Measurements from ENCODE around the gene HOXD9. TPM values are rescaled to one million over a fixed set of nuclear protein-coding genes. Genes with fewer than 3 reads are reported as not detected.

The HOXD9 gene
- total RNA-seq, 1 experiment from 2014 or later = not detected

DNA sequence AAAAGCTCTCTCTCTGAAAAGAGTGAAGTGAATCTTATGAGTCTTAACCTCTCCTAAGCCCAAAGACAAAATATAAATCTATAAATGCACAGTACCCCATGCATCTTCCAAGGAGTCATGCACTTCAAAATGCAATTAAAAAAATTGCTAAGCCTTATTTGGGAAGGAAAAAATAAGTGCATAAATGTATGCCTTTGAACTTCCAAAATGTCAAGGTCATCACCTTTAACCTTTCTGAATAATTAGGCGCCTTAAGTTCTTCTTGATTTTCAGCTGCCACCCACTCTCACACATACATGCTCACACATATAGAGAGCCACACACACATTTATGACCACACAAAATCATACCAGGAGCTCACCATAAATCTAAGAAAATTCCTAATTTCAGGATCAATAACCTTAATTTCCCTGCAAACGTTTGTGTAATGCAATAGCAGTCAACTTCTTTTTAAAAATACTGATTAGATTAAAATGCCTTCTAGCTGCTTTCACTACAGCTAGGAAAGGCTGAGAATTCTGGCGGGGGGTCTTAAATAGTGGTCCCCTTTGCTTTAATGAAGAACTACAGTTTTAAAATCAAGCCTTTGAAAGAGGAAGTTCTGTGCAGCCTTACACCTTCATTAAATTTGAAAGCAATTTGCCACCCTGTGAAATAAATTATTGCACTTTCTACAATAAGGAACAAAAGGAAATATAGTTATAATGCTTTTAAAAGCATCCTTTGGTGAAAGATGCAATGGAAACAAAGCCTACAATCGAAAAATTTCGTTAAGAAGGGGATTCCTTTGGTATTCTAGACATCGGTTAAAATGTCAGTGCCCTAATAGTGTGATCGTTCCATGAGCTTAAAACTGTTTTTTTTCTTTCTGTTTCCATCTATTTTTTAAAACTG is 11.9 kb upstream of the HOXD9 start:
- Histone ChIP-seq H3K4me2 (ENCODE audit: insufficient read depth, insufficient read length, low read length) (no peak overlapping the region), H3K23me2 (ENCODE audit: insufficient read length, low read depth, low read length, poor library complexity, severe bottlenecking) (no peaks in the 10 kb centered on the region), H3K18ac (ENCODE audit: insufficient read length, low read depth, low read length) (no peak overlapping the region), H3K27ac (ENCODE audit: insufficient read length, low read depth, low read length) (no peak overlapping the region), H4K20me1 (ENCODE audit: control insufficient read depth, insufficient read depth, insufficient read length) (no peaks in the 10 kb centered on the region), H3K14ac (ENCODE audit: insufficient read depth, low read length) (no peak overlapping the region), H3K56ac (ENCODE audit: insufficient read length, low read depth, low read length) (no peak overlapping the region), H3K79me1 (ENCODE audit: insufficient read depth, low read depth, low read length, poor library complexity, severe bottlenecking) (no peaks in the 10 kb centered on the region), H3K9me3 (ENCODE audit: control insufficient read depth, low read depth, low read length) (no peaks in the 10 kb centered on the region), H2BK20ac (ENCODE audit: low read depth, low read length, poor library complexity, severe bottlenecking) (no peak overlapping the region), H4K8ac (replicated peaks; ENCODE audit: insufficient read length, low read depth, low read length) (no peak overlapping the region), H3K4ac (ENCODE audit: low read depth, low read length) (no peak overlapping the region), H2AFZ (ENCODE audit: low read length) (no peak overlapping the region), H4K5ac (ENCODE audit: insufficient read length, low read depth, low read length) (no peak overlapping the region), H2BK120ac (ENCODE audit: low read depth, low read length, poor library complexity, severe bottlenecking) (no peak overlapping the region), H3K9ac (ENCODE audit: extremely low read depth, insufficient read length, low read length) (no peak overlapping the region), H2BK5ac (ENCODE audit: insufficient read length, low read length) (no peak overlapping the region), H4K91ac (ENCODE audit: insufficient read length, low read depth, low read length) (no peak overlapping the region), H3T11ph (ENCODE audit: low read length) (no peak overlapping the region), H3K23ac (ENCODE audit: insufficient read length, low read depth, low read length) (no peak overlapping the region), H2BK15ac (ENCODE audit: low read depth, low read length) (no peak overlapping the region), H2AK5ac (ENCODE audit: insufficient read length, low read length) (no peak overlapping the region), H3K79me2 (ENCODE audit: insufficient read depth, low read length) (no peaks in the 10 kb centered on the region), H3K27me3 (ENCODE audit: insufficient read depth, low read length) (peaks cover 92% of the 10 kb centered on the region), H3K4me1 (ENCODE audit: insufficient read depth, low read length) (no peaks in the 10 kb centered on the region), H2BK12ac (ENCODE audit: insufficient read length, low read depth, low read length) (no peak overlapping the region)
- no CpG with 5 or more reads among the region's 7 CpGs for WGBS (ENCODE audit: extremely low coverage, insufficient read length, low lambda C conversion rate)
- peaks cover 9 to 28% of the 10 kb centered on the region in 2 experiments for H3K4me1 Mint-ChIP-seq
- H3K36me3 Mint-ChIP-seq (ENCODE audit: insufficient read depth in 1 of 3, low read depth in 3 of 3) = no peaks in the 10 kb centered on the region; a peak in 1 of 7 replicates
- H3K9me3 Mint-ChIP-seq = peaks cover 0 to 15% of the 10 kb centered on the region in 2 experiments
- H3K27me3 Mint-ChIP-seq (ENCODE audit: low read depth) = peaks cover 96% of the 10 kb centered on the region
- no peak overlapping the region for H3K27ac Mint-ChIP-seq
- DNase-seq = no peak
- no peak overlapping the region for H3K4me3 Mint-ChIP-seq
- TF ChIP-seq, protein P1, sequence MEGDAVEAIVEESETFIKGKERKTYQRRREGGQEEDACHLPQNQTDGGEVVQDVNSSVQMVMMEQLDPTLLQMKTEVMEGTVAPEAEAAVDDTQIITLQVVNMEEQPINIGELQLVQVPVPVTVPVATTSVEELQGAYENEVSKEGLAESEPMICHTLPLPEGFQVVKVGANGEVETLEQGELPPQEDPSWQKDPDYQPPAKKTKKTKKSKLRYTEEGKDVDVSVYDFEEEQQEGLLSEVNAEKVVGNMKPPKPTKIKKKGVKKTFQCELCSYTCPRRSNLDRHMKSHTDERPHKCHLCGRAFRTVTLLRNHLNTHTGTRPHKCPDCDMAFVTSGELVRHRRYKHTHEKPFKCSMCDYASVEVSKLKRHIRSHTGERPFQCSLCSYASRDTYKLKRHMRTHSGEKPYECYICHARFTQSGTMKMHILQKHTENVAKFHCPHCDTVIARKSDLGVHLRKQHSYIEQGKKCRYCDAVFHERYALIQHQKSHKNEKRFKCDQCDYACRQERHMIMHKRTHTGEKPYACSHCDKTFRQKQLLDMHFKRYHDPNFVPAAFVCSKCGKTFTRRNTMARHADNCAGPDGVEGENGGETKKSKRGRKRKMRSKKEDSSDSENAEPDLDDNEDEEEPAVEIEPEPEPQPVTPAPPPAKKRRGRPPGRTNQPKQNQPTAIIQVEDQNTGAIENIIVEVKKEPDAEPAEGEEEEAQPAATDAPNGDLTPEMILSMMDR (conservative IDR thresholded peaks at IDR 0.05) = no peak

Measured in H9 (cell line).